DOHH2 (cell line): ENCODE measurements around the gene OR3A1.
"Not testable (repeated sequence)": the region's sequence is repeated elsewhere in the genome, so short reads cannot be mapped to it uniquely, and the experiment has no call there.

Experiments used
- H3F3A ChIP-seq: fragments of 200-600 bp; sonication (generic), shearing (Covaris generic); 2 replicates; pipeline ENCODE4 v1.6.0; 2016; ENCODE audit warnings: antibody characterized with exemption, mild to moderate bottlenecking; ENCODE audit not compliant: control insufficient read depth, insufficient read depth
- H3K27ac ChIP-seq: fragments of 200-600 bp; sonication (generic); 2 replicates; pipeline ENCODE4 v1.5.1; 2014; ENCODE audit warnings: low read depth, mild to moderate bottlenecking, low read length, moderate library complexity
- H3K27me3 ChIP-seq: fragments of 200-600 bp; sonication (generic); 2 replicates; pipeline ENCODE4 v1.6.1; 2014; ENCODE audit warnings: mild to moderate bottlenecking, low read length, mixed read lengths; ENCODE audit not compliant: control insufficient read depth
- H3K36me3 ChIP-seq: fragments of 200-600 bp; sonication (generic); 2 replicates; pipeline ENCODE4 v1.6.1; 2014; ENCODE audit warnings: mild to moderate bottlenecking, low read length, moderate library complexity, mixed read lengths; ENCODE audit not compliant: control insufficient read depth
- H3K4me1 ChIP-seq: fragments of 200-600 bp; sonication (generic); 2 replicates; pipeline ENCODE4 v1.6.1; 2014; ENCODE audit warnings: mild to moderate bottlenecking, low read length, mixed read lengths; ENCODE audit not compliant: control insufficient read depth
- H3K4me2 ChIP-seq: fragments of 200-600 bp; sonication (generic); 2 replicates; pipeline ENCODE4 v1.6.0; 2014; ENCODE audit warnings: mild to moderate bottlenecking, low read length, moderate library complexity
- H3K4me3 ChIP-seq: fragments of 200-600 bp; sonication (generic); 2 replicates; pipeline ENCODE4 v1.5.1; 2014; ENCODE audit warnings: mild to moderate bottlenecking, low read length, mixed read lengths
- H3K79me2 ChIP-seq: fragments of 200-600 bp; sonication (generic); 2 replicates; pipeline ENCODE4 v1.6.1; 2014; ENCODE audit warnings: mild to moderate bottlenecking, low read length, mixed read lengths; ENCODE audit not compliant: control insufficient read depth
- H3K9me2 ChIP-seq: fragments of 200-600 bp; sonication (generic); replicated peaks from 2 replicates; pipeline ENCODE4 v1.6.1; 2014; ENCODE audit warnings: mild to moderate bottlenecking, low read length, mixed read lengths; ENCODE audit not compliant: control insufficient read depth
- H3K9me3 ChIP-seq: fragments of 200-600 bp; sonication (generic); 2 replicates; pipeline ENCODE4 v1.6.1; 2014; ENCODE audit warnings: antibody characterized with exemption, low read length, mixed read lengths; ENCODE audit not compliant: control insufficient read depth, insufficient read depth
- H4K20me1 ChIP-seq: fragments of 200-600 bp; sonication (generic); 2 replicates; pipeline ENCODE4 v1.6.0; 2014; ENCODE audit warnings: low read depth, mild to moderate bottlenecking, antibody characterized with exemption, low read length, moderate library complexity; ENCODE audit not compliant: control insufficient read depth, insufficient read depth
- EZH2phosphoT487 ChIP-seq: fragments of 200-600 bp; sonication (generic); IDR thresholded peaks from 2 replicates; pipeline ENCODE4 v1.6.1; 2017; ENCODE audit warnings: borderline replicate concordance, mild to moderate bottlenecking, antibody characterized with exemption, low read length, moderate library complexity, mixed read lengths
- TF ChIP-seq, protein P1 (sequence below): fragments of 200-600 bp; sonication (generic); IDR thresholded peaks from one replicate; pipeline ENCODE4 v1.5.1; 2014; ENCODE audit warnings: antibody characterized with exemption, mild to moderate bottlenecking, low read depth, low read length; ENCODE audit not compliant: poor library complexity, severe bottlenecking

The OR3A1 gene, protein sequence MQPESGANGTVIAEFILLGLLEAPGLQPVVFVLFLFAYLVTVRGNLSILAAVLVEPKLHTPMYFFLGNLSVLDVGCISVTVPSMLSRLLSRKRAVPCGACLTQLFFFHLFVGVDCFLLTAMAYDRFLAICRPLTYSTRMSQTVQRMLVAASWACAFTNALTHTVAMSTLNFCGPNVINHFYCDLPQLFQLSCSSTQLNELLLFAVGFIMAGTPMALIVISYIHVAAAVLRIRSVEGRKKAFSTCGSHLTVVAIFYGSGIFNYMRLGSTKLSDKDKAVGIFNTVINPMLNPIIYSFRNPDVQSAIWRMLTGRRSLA

DNA sequence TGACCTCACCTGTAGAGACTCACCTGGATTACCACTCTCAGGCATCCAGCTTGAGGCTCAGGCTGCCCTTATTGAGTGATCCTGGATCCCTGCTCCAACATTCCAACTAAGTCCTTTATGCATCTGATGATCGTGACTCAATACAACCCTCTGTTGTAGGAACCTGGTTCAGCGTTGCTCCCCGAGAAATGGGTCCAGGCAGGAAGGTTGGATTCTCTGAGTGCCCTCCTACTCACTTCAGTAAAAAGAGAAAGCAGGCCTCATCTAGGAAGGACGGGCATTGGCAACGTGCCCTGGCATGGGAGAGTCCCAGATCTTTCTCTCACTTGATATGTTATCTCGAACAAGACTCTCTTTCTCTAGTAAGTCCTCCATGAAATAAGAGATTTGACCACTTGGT is at the start of gene OR3A1:
OR3A1 (minus strand) TSS at position 101 of the 400 bp plus-strand sequence. CDS start 5,778 bp downstream, outside the sequence.
- Histone ChIP-seq H4K20me1 (no peaks in the 10 kb centered on the region), H3K36me3 (no peaks in the 10 kb centered on the region), H3K4me1 (no peaks in the 10 kb centered on the region), H3K27ac (no peak within 1 kb of the TSS), H3K9me2 (no peaks in the 10 kb centered on the region), H3K4me2 (no peak within 1 kb of the TSS), H3K9me3 (no peaks in the 10 kb centered on the region), H3K79me2 (no peaks in the 10 kb centered on the region), H3K4me3 (no peak within 1 kb of the TSS), H3F3A (no peaks in the 10 kb centered on the region), H3K27me3 (no peaks in the 10 kb centered on the region; the same call in 1 of the 2 replicates)
- no peak for TF ChIP-seq EZH2phosphoT487
- TF ChIP-seq, protein P1, sequence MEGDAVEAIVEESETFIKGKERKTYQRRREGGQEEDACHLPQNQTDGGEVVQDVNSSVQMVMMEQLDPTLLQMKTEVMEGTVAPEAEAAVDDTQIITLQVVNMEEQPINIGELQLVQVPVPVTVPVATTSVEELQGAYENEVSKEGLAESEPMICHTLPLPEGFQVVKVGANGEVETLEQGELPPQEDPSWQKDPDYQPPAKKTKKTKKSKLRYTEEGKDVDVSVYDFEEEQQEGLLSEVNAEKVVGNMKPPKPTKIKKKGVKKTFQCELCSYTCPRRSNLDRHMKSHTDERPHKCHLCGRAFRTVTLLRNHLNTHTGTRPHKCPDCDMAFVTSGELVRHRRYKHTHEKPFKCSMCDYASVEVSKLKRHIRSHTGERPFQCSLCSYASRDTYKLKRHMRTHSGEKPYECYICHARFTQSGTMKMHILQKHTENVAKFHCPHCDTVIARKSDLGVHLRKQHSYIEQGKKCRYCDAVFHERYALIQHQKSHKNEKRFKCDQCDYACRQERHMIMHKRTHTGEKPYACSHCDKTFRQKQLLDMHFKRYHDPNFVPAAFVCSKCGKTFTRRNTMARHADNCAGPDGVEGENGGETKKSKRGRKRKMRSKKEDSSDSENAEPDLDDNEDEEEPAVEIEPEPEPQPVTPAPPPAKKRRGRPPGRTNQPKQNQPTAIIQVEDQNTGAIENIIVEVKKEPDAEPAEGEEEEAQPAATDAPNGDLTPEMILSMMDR = no peak

DNA sequence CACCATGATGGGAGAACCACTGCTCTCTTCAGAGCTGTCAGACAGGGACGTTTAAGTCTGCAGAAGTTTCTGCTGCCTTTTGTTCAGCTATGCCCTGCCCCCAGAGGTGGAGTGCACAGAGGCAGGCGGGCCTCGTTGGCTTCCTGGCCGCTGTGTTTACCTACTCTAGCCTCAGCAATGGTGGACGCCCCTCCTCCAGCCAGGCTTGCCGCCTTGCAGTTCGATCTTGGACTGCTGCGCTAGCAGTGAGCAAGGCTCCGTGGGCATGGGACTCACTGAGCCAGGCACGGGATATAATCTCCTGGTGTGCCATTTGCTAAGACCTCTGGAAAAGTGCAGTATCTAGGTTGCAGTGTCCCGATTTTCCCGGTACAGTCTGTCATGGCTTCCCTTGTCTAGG is 44.6 kb upstream of the OR3A1 start:
- not testable (repeated sequence) for H3K79me2 ChIP-seq, H4K20me1 ChIP-seq, H3K9me3 ChIP-seq, H3K4me2 ChIP-seq, H3K27ac ChIP-seq, H3K36me3 ChIP-seq, H3K4me1 ChIP-seq, H3K9me2 ChIP-seq, H3K4me3 ChIP-seq, H3F3A ChIP-seq, H3K27me3 ChIP-seq

DNA sequence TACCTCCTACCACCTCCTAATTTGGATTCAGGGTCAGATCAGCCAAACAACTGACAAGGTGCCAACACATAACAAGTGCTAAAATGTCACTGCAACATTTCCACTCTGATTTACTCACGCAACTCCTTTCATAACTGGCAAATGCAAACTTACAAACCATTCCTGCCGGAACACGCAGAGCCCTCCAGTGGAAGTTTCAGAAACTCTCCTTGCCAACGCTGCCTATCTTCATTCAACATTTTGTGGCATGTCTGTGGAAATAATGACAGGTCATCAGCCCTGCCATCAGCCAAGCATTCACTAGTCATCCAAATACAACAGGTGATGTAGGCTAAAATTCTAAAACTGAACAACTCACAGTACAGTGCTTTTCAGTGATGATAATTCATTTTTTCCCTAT is 37.7 kb upstream of the OR3A1 start:
- Histone ChIP-seq H3K27me3 (no peaks in the 10 kb centered on the region), H3K9me2 (no peaks in the 10 kb centered on the region), H4K20me1 (no peaks in the 10 kb centered on the region), H3K4me1 (peaks cover 9% of the 10 kb centered on the region), H3K9me3 (no peaks in the 10 kb centered on the region), H3K4me3 (no peak overlapping the region), H3K4me2 (no peak overlapping the region), H3K36me3 (no peaks in the 10 kb centered on the region), H3K27ac (no peak overlapping the region), H3K79me2 (no peaks in the 10 kb centered on the region), H3F3A (no peaks in the 10 kb centered on the region)
- no peak for TF ChIP-seq EZH2phosphoT487
- TF ChIP-seq, protein P1 = no peak

DNA sequence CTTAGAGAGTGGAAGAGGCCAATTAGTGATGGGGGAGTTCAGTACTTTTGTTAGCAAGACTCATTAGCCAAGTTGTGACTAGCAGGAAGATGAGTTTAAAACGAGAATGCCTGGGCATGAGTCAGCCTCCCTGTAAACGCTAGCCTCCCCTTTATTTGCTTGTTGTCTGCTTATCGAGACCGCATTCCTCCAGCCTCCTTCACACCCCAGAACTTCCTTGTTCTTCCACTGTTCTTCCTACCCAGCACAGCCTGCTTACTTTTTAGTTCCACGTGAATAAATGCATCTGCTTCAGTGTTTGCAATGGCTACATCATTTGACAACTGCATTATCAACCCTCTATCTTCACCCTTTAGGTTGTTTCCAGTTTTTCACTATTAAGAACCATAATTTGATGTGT is 20.2 kb upstream of the OR3A1 start:
- H3F3A ChIP-seq = no peaks in the 10 kb centered on the region
- H4K20me1 ChIP-seq = no peaks in the 10 kb centered on the region
- TF ChIP-seq EZH2phosphoT487 = no peak
- TF ChIP-seq, protein P1 = no peak
- no peaks in the 10 kb centered on the region for H3K27me3 ChIP-seq
- no peaks in the 10 kb centered on the region for H3K9me2 ChIP-seq
- no peaks in the 10 kb centered on the region for H3K79me2 ChIP-seq
- no peaks in the 10 kb centered on the region for H3K9me3 ChIP-seq
- no peak overlapping the region for H3K4me2 ChIP-seq
- no peak overlapping the region for H3K27ac ChIP-seq
- no peaks in the 10 kb centered on the region for H3K4me1 ChIP-seq
- H3K36me3 ChIP-seq = no peaks in the 10 kb centered on the region
- no peak overlapping the region for H3K4me3 ChIP-seq
